Progenitor cell of endocrine pancreas (in vitro differentiated cells): ENCODE data around the gene TTC23. TPM values are rescaled to one million over a fixed set of nuclear protein-coding genes. Genes with fewer than 3 reads are reported as not detected.
"Not testable (repeated sequence)": the region's sequence is repeated elsewhere in the genome, so short reads cannot be mapped to it uniquely, and the experiment has no call there.

Source experiments
- DNase-seq: peaks from one replicate; pipeline ENCODE4 v3.0.0; 2021; ENCODE audit warnings: low spot score; ENCODE audit not compliant: unreplicated experiment
- H3K27ac Mint-ChIP-seq: 2 replicates; pipeline ENCODE4 v1.8.0; 2021; ENCODE audit warnings: mild to moderate bottlenecking, moderate library complexity, mixed read lengths
- H3K27me3 Mint-ChIP-seq: 2 replicates; pipeline ENCODE4 v1.8.0; 2021; ENCODE audit warnings: mixed read lengths
- H3K36me3 Mint-ChIP-seq: 2 replicates; pipeline ENCODE4 v1.8.0; 2022; ENCODE audit warnings: mixed read lengths; ENCODE audit not compliant: insufficient read depth
- H3K4me1 Mint-ChIP-seq: 2 replicates; pipeline ENCODE4 v1.8.0; 2021; ENCODE audit warnings: low read depth, mixed read lengths
- H3K4me3 Mint-ChIP-seq: 2 replicates; pipeline ENCODE4 v1.8.0; 2021; ENCODE audit warnings: low read depth, mild to moderate bottlenecking, moderate library complexity, mixed read lengths
- H3K9me3 Mint-ChIP-seq: 2 replicates; pipeline ENCODE4 v1.8.0; 2021; ENCODE audit warnings: low read depth, mixed read lengths
- total RNA-seq: library from RNA; stranded (reverse); gene quantifications from 2 replicates; pipeline ENCODE4 v1.2.1, GENCODE V29; 2021
- TF ChIP-seq, protein P1 (sequence below): fragments of 200-600 bp; sonication (generic); IDR thresholded peaks from one replicate; pipeline ENCODE4 v1.5.0; 2021; ENCODE audit warnings: antibody characterized with exemption, mild to moderate bottlenecking; ENCODE audit not compliant: unreplicated experiment

The TTC23 gene
- total RNA-seq, 1 donor from 2014 or later: 28.4 TPM

DNA sequence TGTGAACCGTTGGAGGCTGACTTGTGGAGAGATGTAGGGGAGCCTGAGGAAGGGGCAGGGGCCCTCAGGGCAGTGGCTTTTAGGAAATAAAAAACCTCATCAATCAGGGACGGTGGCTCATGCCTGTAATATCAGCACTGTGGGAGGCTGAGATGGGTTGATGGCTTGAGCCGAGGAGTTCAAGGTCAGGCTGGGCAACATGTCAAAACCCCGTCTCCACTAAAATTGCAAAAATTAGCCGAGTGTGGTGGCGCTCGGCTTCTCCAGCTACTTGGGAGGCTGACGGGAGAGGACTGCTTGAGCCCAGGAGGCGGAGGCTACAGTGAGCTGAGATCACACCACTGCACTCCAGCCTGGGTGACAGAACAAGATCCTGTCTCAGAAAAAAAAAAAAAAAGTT is 7.6 kb downstream of the TTC23 start:
- DNase-seq: no peak
- Mint-ChIP-seq H3K27ac (no peak overlapping the region), H3K4me1 (no peaks in the 10 kb centered on the region), H3K36me3 (peaks cover 4% of the 10 kb centered on the region), H3K27me3 (no peaks in the 10 kb centered on the region), H3K4me3 (no peak overlapping the region), H3K9me3 (no peaks in the 10 kb centered on the region)
- TF ChIP-seq, protein P1, sequence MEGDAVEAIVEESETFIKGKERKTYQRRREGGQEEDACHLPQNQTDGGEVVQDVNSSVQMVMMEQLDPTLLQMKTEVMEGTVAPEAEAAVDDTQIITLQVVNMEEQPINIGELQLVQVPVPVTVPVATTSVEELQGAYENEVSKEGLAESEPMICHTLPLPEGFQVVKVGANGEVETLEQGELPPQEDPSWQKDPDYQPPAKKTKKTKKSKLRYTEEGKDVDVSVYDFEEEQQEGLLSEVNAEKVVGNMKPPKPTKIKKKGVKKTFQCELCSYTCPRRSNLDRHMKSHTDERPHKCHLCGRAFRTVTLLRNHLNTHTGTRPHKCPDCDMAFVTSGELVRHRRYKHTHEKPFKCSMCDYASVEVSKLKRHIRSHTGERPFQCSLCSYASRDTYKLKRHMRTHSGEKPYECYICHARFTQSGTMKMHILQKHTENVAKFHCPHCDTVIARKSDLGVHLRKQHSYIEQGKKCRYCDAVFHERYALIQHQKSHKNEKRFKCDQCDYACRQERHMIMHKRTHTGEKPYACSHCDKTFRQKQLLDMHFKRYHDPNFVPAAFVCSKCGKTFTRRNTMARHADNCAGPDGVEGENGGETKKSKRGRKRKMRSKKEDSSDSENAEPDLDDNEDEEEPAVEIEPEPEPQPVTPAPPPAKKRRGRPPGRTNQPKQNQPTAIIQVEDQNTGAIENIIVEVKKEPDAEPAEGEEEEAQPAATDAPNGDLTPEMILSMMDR: no peak

DNA sequence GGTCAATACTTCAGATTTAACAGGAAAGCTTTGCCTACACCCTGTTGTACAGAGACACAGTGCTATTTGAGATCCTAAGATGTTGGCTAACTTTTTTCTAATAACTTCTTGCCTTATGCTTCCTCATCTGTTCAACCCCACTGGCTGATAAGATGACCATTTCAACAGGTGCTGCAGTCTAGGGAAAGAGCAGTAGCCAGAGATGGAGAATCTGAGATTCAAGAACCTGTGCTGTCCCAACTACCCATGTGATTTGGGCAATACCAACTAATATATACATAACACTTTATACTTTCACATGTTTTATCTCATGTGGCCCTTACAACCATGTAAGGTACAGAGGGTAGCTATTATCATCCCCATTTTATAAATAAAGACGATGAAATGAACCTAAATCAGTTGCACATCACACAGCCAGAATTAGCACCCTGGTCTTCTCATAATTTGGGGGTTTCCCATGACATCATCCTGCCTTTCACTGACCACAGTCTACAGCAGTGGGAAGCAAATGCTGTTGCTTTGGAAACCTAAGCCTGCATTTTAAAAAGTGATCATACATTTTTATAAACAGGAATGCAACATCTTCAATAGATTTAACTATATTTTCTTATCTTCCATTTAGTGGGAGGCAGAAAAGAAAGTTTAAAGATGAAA is 9.7 kb downstream of the TTC23 start:
- no peaks in the 10 kb centered on the region for H3K4me1 Mint-ChIP-seq
- no peak overlapping the region for H3K27ac Mint-ChIP-seq
- no peaks in the 10 kb centered on the region for H3K27me3 Mint-ChIP-seq
- TF ChIP-seq, protein P1: no peak
- no peaks in the 10 kb centered on the region for H3K9me3 Mint-ChIP-seq
- H3K36me3 Mint-ChIP-seq: peaks cover 10% of the 10 kb centered on the region
- no peak overlapping the region for H3K4me3 Mint-ChIP-seq
- DNase-seq: no peak

DNA sequence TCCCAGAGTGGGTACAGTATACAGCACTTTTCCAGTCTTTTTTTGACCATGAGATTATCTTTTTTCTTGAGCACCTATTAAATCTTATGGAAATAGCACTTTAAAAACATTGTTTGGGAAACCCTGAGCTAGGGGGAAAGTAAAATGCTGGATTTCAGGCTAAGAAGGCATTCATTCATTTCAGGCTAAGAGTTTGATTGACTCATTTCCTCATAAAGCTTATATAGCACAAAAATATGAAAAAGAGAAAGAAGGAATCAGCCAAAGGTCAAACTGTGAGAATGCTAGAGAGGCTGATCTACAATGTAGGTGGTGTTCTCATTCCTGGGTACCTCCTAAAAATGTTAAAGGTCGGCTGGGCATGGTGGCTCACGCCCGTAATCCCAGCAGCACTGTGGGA is 10.5 kb downstream of the TTC23 start:
- peaks cover 12% of the 10 kb centered on the region for H3K36me3 Mint-ChIP-seq
- no peaks in the 10 kb centered on the region for H3K9me3 Mint-ChIP-seq
- no peaks in the 10 kb centered on the region for H3K27me3 Mint-ChIP-seq
- no peak for DNase-seq
- H3K27ac Mint-ChIP-seq: no peak overlapping the region
- TF ChIP-seq, protein P1: no peak
- H3K4me3 Mint-ChIP-seq: no peak overlapping the region
- H3K4me1 Mint-ChIP-seq: no peaks in the 10 kb centered on the region

DNA sequence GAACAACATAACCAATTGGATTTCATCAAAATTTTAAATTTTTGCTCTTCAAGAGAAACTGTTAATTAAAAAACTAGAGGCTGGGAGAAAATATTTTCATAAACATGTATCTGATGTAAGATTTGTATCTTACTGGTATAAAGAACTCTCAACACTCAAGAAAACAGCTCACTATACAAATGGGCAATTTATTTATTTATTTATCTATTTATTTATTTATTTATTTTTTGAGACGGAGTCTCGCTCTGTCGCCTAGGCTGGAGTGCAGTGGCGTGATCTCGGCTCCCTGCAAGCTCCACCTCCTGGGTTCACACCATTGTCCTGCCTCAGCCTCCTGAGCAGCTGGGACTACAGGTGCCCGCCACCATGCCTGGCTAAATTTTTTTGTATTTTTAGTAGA is 15.2 kb downstream of the TTC23 start:
- not testable (repeated sequence) for DNase-seq, H3K27ac Mint-ChIP-seq, H3K9me3 Mint-ChIP-seq, H3K27me3 Mint-ChIP-seq, H3K4me3 Mint-ChIP-seq, H3K4me1 Mint-ChIP-seq
- peaks cover 23% of the 10 kb centered on the region for H3K36me3 Mint-ChIP-seq

DNA sequence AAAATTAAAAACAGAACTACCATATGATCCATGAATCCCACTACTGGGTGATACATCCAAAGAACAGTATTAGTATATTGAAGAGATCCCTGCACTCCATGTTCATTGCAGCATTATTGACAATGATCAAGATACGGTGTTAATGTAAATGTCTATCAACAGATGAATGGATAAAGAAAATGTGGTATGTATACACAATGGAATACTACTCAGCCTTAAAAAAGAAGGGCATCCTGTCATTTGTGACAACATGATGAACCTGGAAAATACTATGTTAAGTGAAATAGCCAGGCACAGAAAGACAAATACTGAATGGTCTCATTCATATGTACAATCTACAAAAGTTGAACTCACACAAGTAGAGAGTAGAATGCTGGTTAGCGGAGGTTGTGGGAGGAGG is 16.6 kb downstream of the TTC23 start:
- Mint-ChIP-seq H3K27ac (no peak overlapping the region), H3K9me3 (peaks cover 8% of the 10 kb centered on the region), H3K36me3 (peaks cover 27% of the 10 kb centered on the region), H3K4me1 (peaks cover 3% of the 10 kb centered on the region), H3K4me3 (no peak overlapping the region), H3K27me3 (no peaks in the 10 kb centered on the region)
- DNase-seq: no peak
- TF ChIP-seq, protein P1: no peak

DNA sequence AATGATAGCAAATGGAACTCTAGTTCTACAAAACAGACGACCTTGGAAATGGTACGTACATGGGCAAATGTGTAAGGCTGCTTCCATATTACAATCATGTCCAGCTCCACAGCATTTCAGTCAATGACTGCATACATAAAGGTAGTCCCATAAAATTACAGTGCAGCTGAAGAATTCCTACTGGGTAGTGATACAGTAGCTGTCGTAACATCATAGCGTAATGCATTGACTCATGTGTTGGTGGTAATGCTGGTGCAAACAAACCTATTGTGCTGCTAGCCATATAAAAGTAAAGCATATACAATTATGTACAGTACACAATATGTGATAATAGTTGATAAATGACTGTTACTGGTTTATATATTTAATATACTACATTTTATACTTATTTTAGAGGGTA is 18.5 kb downstream of the TTC23 start:
- H3K4me1 Mint-ChIP-seq: peaks cover 3% of the 10 kb centered on the region
- peaks cover 8% of the 10 kb centered on the region for H3K9me3 Mint-ChIP-seq
- no peak overlapping the region for H3K27ac Mint-ChIP-seq
- no peak overlapping the region for H3K4me3 Mint-ChIP-seq
- H3K36me3 Mint-ChIP-seq: peaks cover 21% of the 10 kb centered on the region
- TF ChIP-seq, protein P1: no peak
- H3K27me3 Mint-ChIP-seq: no peaks in the 10 kb centered on the region
- no peak for DNase-seq
